H9 (cell line): ENCODE data around the gene LRP1B. TPM values are rescaled to one million over a fixed set of nuclear protein-coding genes. Genes with fewer than 3 reads are reported as not detected.

Source experiments
- DNase-seq: peaks from one replicate; pipeline ENCODE4 v3.0.0-alpha.2; 2017
- H2AFZ ChIP-seq: one replicate; pipeline ENCODE4 v1.6.1; 2013; ENCODE audit warnings: mild to moderate bottlenecking, low read length, control low read depth, moderate library complexity
- H2AK5ac ChIP-seq: 2 replicates; pipeline ENCODE4 v1.6.1; 2013; ENCODE audit warnings: low read length, control low read depth, mixed read lengths; ENCODE audit not compliant: insufficient read length
- H2BK120ac ChIP-seq: one replicate; pipeline ENCODE4 v1.6.1; 2013; ENCODE audit warnings: low read depth, mild to moderate bottlenecking, low read length, control low read depth, inconsistent platforms; ENCODE audit not compliant: poor library complexity, severe bottlenecking
- H2BK12ac ChIP-seq: 2 replicates; pipeline ENCODE4 v1.6.1; 2013; ENCODE audit warnings: low read length, control low read depth, mixed read lengths, low read depth; ENCODE audit not compliant: insufficient read length
- H2BK15ac ChIP-seq: 2 replicates; pipeline ENCODE4 v1.6.1; 2013; ENCODE audit warnings: low read depth, low read length, control low read depth
- H2BK20ac ChIP-seq: one replicate; pipeline ENCODE4 v1.6.1; 2013; ENCODE audit warnings: low read depth, mild to moderate bottlenecking, low read length, control low read depth, inconsistent platforms; ENCODE audit not compliant: poor library complexity, severe bottlenecking
- H2BK5ac ChIP-seq: 2 replicates; pipeline ENCODE4 v1.6.1; 2013; ENCODE audit warnings: low read length, control low read depth, mixed read lengths; ENCODE audit not compliant: insufficient read length
- H3K14ac ChIP-seq: 2 replicates; pipeline ENCODE4 v1.6.1; 2013; ENCODE audit warnings: low read length, control low read depth; ENCODE audit not compliant: insufficient read depth
- H3K18ac ChIP-seq: 2 replicates; pipeline ENCODE4 v1.6.1; 2013; ENCODE audit warnings: low read depth, mild to moderate bottlenecking, mixed read lengths, low read length, control low read depth; ENCODE audit not compliant: insufficient read length
- H3K23ac ChIP-seq: 2 replicates; pipeline ENCODE4 v1.6.1; 2013; ENCODE audit warnings: low read length, control low read depth, mixed read lengths, low read depth; ENCODE audit not compliant: insufficient read length
- H3K23me2 ChIP-seq: 2 replicates; pipeline ENCODE4 v1.6.1; 2013; ENCODE audit warnings: low read depth, mild to moderate bottlenecking, mixed read lengths, low read length, control low read depth; ENCODE audit not compliant: insufficient read length, poor library complexity, severe bottlenecking
- H3K27ac ChIP-seq: 2 replicates; pipeline ENCODE4 v1.5.1; 2013; ENCODE audit warnings: low read length, control low read depth, mixed read lengths, low read depth; ENCODE audit not compliant: insufficient read length
- H3K27me3 ChIP-seq: 2 replicates; pipeline ENCODE4 v1.6.1; 2013; ENCODE audit warnings: low read length, control low read depth, inconsistent platforms; ENCODE audit not compliant: insufficient read depth
- H3K4ac ChIP-seq: 2 replicates; pipeline ENCODE4 v1.6.1; 2013; ENCODE audit warnings: low read depth, mild to moderate bottlenecking, control low read depth, inconsistent platforms, low read length, moderate library complexity
- H3K4me1 ChIP-seq: 2 replicates; pipeline ENCODE4 v1.6.1; 2013; ENCODE audit warnings: low read length, control low read depth, inconsistent platforms; ENCODE audit not compliant: insufficient read depth
- H3K4me2 ChIP-seq: 2 replicates; pipeline ENCODE4 v1.6.1; 2013; ENCODE audit warnings: low read length, control low read depth, mixed read lengths; ENCODE audit not compliant: insufficient read length, insufficient read depth
- H3K56ac ChIP-seq: 2 replicates; pipeline ENCODE4 v1.6.1; 2013; ENCODE audit warnings: low read depth, mild to moderate bottlenecking, mixed read lengths, low read length, control low read depth; ENCODE audit not compliant: insufficient read length
- H3K79me1 ChIP-seq: 2 replicates; pipeline ENCODE4 v1.6.1; 2013; ENCODE audit warnings: low read depth, mild to moderate bottlenecking, moderate library complexity, low read length, control low read depth, inconsistent platforms; ENCODE audit not compliant: insufficient read depth, poor library complexity, severe bottlenecking
- H3K79me2 ChIP-seq: 2 replicates; pipeline ENCODE4 v1.6.1; 2013; ENCODE audit warnings: low read length, control low read depth, inconsistent platforms; ENCODE audit not compliant: insufficient read depth
- H3K9ac ChIP-seq: 2 replicates; pipeline ENCODE4 v1.6.1; 2013; ENCODE audit warnings: low read length, control low read depth, mixed read lengths; ENCODE audit not compliant: insufficient read length; ENCODE audit errors: extremely low read depth
- H3K9me3 ChIP-seq: one replicate; pipeline ENCODE4 v1.6.1; 2013; ENCODE audit warnings: low read depth, low read length, inconsistent platforms; ENCODE audit not compliant: control insufficient read depth
- H3T11ph ChIP-seq: one replicate; pipeline ENCODE4 v1.6.1; 2013; ENCODE audit warnings: mild to moderate bottlenecking, low read length, control low read depth, inconsistent platforms
- H4K20me1 ChIP-seq: one replicate; pipeline ENCODE4 v1.6.1; 2013; ENCODE audit not compliant: control insufficient read depth, insufficient read length, insufficient read depth
- H4K5ac ChIP-seq: 2 replicates; pipeline ENCODE4 v1.6.1; 2013; ENCODE audit warnings: low read depth, mild to moderate bottlenecking, mixed read lengths, low read length, control low read depth; ENCODE audit not compliant: insufficient read length
- H4K8ac ChIP-seq: replicated peaks from 2 replicates; pipeline ENCODE4 v1.6.1; 2013; ENCODE audit warnings: low read length, control low read depth, mixed read lengths, low read depth; ENCODE audit not compliant: insufficient read length
- H4K91ac ChIP-seq: 2 replicates; pipeline ENCODE4 v1.6.1; 2013; ENCODE audit warnings: low read depth, mild to moderate bottlenecking, moderate library complexity, mixed read lengths, low read length, control low read depth; ENCODE audit not compliant: insufficient read length
- H3K27ac Mint-ChIP-seq, 3 experiments: 2 replicates in 2 of 3; 3 replicates in 1 of 3; pipeline ENCODE4 v1.8.0; 2020 to 2021; ENCODE audit warnings: mixed read lengths in 3 of 3, mild to moderate bottlenecking in 1 of 3, moderate library complexity in 1 of 3
- H3K27me3 Mint-ChIP-seq: 2 replicates; pipeline ENCODE4 v1.8.0; 2021; ENCODE audit warnings: low read depth, mild to moderate bottlenecking, moderate library complexity, mixed read lengths
- H3K36me3 Mint-ChIP-seq, 3 experiments: 2 replicates in 2 of 3; 3 replicates in 1 of 3; pipeline ENCODE4 v1.8.0; 2020 to 2021; ENCODE audit warnings: low read depth in 3 of 3, mixed read lengths in 3 of 3; ENCODE audit not compliant: insufficient read depth in 1 of 3
- H3K4me1 Mint-ChIP-seq, 2 experiments: 2 replicates each; pipeline ENCODE4 v1.8.0; 2020; ENCODE audit warnings: mixed read lengths in 2 of 2
- H3K4me3 Mint-ChIP-seq, 2 experiments: 2 replicates in 1 of 2; 3 replicates in 1 of 2; pipeline ENCODE4 v1.8.0; 2020 to 2021; ENCODE audit warnings: mild to moderate bottlenecking in 2 of 2, mixed read lengths in 2 of 2, moderate library complexity in 1 of 2
- H3K9me3 Mint-ChIP-seq, 2 experiments: 2 replicates in 1 of 2; 3 replicates in 1 of 2; pipeline ENCODE4 v1.8.0; 2020; ENCODE audit warnings: mild to moderate bottlenecking in 2 of 2, mixed read lengths in 2 of 2, moderate library complexity in 1 of 2
- CTCF ChIP-seq: fragments of 200-600 bp; sonication (generic); conservative IDR thresholded peaks from 3 replicates; pipeline ENCODE4 v1.8.0; 2021; ENCODE audit warnings: antibody characterized with exemption, mild to moderate bottlenecking
- WGBS: extraction: QIAGEN DNeasy Blood & Tissue Kit; methylation state at CpG from one replicate; pipeline ENCODE4 v1.1.7; 2013; ENCODE audit warnings: missing lambda C conversion rate, low lambda C conversion rate, mixed read lengths; ENCODE audit not compliant: insufficient read length; ENCODE audit errors: extremely low coverage; 5-methylcytosine and 5-hydroxymethylcytosine counted together
- total RNA-seq: library from RNA; stranded (reverse); gene quantifications from 2 replicates; pipeline ENCODE4 v1.2.1, GENCODE V29; 2021

LRP1B gene
- total RNA-seq, 1 experiment from 2014 or later, result not detected

- no peak for DNase-seq
- Histone ChIP-seq H2AFZ (no peak overlapping the region), H3T11ph (no peak overlapping the region), H3K4ac (no peak overlapping the region), H3K9ac (no peak overlapping the region), H3K9me3 (no peaks in the 10 kb centered on the region), H3K4me2 (no peak overlapping the region), H3K27me3 (no peaks in the 10 kb centered on the region), H3K14ac (no peak overlapping the region), H3K79me2 (no peaks in the 10 kb centered on the region), H2BK120ac (no peak overlapping the region), H4K91ac (no peak overlapping the region), H2BK15ac (no peak overlapping the region), H3K4me1 (no peaks in the 10 kb centered on the region), H3K56ac (no peak overlapping the region), H2BK12ac (no peak overlapping the region), H3K23ac (no peak overlapping the region), H3K27ac (no peak overlapping the region), H4K20me1 (no peaks in the 10 kb centered on the region), H3K18ac (no peak overlapping the region), H3K23me2 (no peaks in the 10 kb centered on the region), H3K79me1 (no peaks in the 10 kb centered on the region), H2BK20ac (no peak overlapping the region), H2AK5ac (no peak overlapping the region), H2BK5ac (no peak overlapping the region), H4K8ac (no peak overlapping the region), H4K5ac (no peak overlapping the region)
- H3K4me1 Mint-ChIP-seq, result peaks cover 13% of the 10 kb centered on the region in 2 experiments
- H3K36me3 Mint-ChIP-seq, result no peaks in the 10 kb centered on the region
- H3K27me3 Mint-ChIP-seq, result no peaks in the 10 kb centered on the region; the same call in 1 of the 2 replicates
- H3K9me3 Mint-ChIP-seq, result no peaks in the 10 kb centered on the region; a peak in 1 of 5 replicates
- peak overlapping the region in 2 of 3 experiments; percentile 52 to 82; a peak in 3 of 7 replicates for H3K27ac Mint-ChIP-seq
- no CpG with 5 or more reads among the region's 4 CpGs for WGBS
- TF ChIP-seq CTCF, result no peak
- no peak overlapping the region for H3K4me3 Mint-ChIP-seq
These were observed 1094.9 kb downstream of the LRP1B start for GRCh38 chr2:141035846-141036420.
